Heart right ventricle (tissue), 16 donors: ENCODE measurements around the gene ENO2. TPM values are rescaled to one million over a fixed set of nuclear protein-coding genes. Genes with fewer than 3 reads are reported as not detected.

Experiments
- ATAC-seq, 8 donors: fragments of 200-7000 bp; cut with Tn5 transposase; one replicate each; pipeline ENCODE4 v1.9.1; 2020; ENCODE audit warnings: mild to moderate bottlenecking in 8 of 8, moderate library complexity in 8 of 8, moderate number of reproducible peaks in 1 of 8
- DNase-seq, 2 donors: peaks; one replicate each; pipeline ENCODE4 v3.0.0-alpha.2; 2020
- H3K27ac ChIP-seq, 10 donors: fragments of 200-600 bp; sonication (generic) in 2 of 10; one replicate each; pipeline versions ENCODE4 v1.5.0 to v1.8.0; 2020 to 2022; ENCODE audit warnings: mild to moderate bottlenecking in 3 of 10
- H3K27me3 ChIP-seq, 7 donors: fragments of 200-600 bp; one replicate each; pipeline ENCODE4 v1.8.0; 2021 to 2022; ENCODE audit warnings: mild to moderate bottlenecking in 2 of 7
- H3K36me3 ChIP-seq, 9 donors: fragments of 200-600 bp; sonication (generic) in 1 of 9; one replicate each; pipeline versions ENCODE4 v1.5.0 to v1.8.0; 2020 to 2022; ENCODE audit warnings: mild to moderate bottlenecking in 2 of 9
- H3K4me1 ChIP-seq, 9 donors: fragments of 200-600 bp; sonication (generic) in 1 of 9; one replicate each; pipeline versions ENCODE4 v1.5.0 to v1.8.0; 2020 to 2022; ENCODE audit warnings: mild to moderate bottlenecking in 4 of 9
- H3K4me3 ChIP-seq, 10 donors: fragments of 200-600 bp; sonication (generic) in 2 of 10; one replicate each; pipeline versions ENCODE4 v1.5.0 to v1.8.0; 2020 to 2022; ENCODE audit warnings: mild to moderate bottlenecking in 7 of 10, moderate library complexity in 2 of 10
- H3K9me3 ChIP-seq, 11 donors: fragments of 200-600 bp in 10 of 11; sonication (generic) in 2 of 11; one replicate each; pipeline versions ENCODE4 v1.5.0 to v1.8.0; 2013 to 2022; ENCODE audit warnings: mild to moderate bottlenecking in 2 of 11, control low read depth in 1 of 11, moderate library complexity in 1 of 11
- CTCF ChIP-seq, 9 donors: fragments of 200-600 bp; sonication (generic) in 2 of 9; IDR thresholded peaks; one replicate each; pipeline versions ENCODE4 v1.5.0 to v1.8.0; 2021 to 2022; ENCODE audit warnings: antibody characterized with exemption in 9 of 9, mild to moderate bottlenecking in 5 of 9, moderate library complexity in 1 of 9
- WGBS, 2 donors: extraction: QIAGEN DNeasy Blood & Tissue Kit; methylation state at CpG; one replicate each; pipeline ENCODE4 v1.1.7; 2013; ENCODE audit warnings: inconsistent platforms in 1 of 2; 5-methylcytosine and 5-hydroxymethylcytosine counted together
- intact Hi-C, 10 donors: fragments of 100-400 bp; cut with DNase I; formaldehyde crosslinking; loops; one replicate each; pipeline versions ENCODE4 v1.11.1 to v1.14.2; 2022
- polyA plus RNA-seq, 2 donors: library from polyadenylated mRNA; stranded (reverse); fragments of 200-250 nt; gene quantifications; one replicate each; pipeline ENCODE4 v1.2.3, GENCODE V29; 2013
- total RNA-seq, 10 donors: library from RNA; stranded (reverse); fragmentation: NEBNext Ultra II Directional in 3 of 10; extraction: Animal tissue kit (Norgen Biotek cat#: 25700) in 3 of 10; gene quantifications; one replicate each; pipeline versions ENCODE4 v1.2.1 to v1.2.4, GENCODE V29; 2021 to 2023
- donor health status: Arrhythmogenic right ventricular cardiomyopathy.
- donor health status: ischemic (EF 13 %, LVEDD 7.1; RV severe dilation, severe dysfunction).
- donor health status: healthy with polysubstance abuse.
- donor health status: DM: no; HTN: yes; CAD: no.
- donor health status: DM: no; HTN: no; CAD: no.
- donor health status: ischemic (EF 25% LVEDD 6.9; RV normal size, moderate dysfunction).
- donor health status: ischemic (EF 25% LVEDD 5.7; RV mildly dilated, moderate dysfunction).
- donor health status: healthy.
- donor health status: DM: yes; HTN: yes; CAD: no.
- donor health status: Ischemic cardiomyopathy.
- donor health status: ischemic (EF 35%, LVEDD 5.7; RV mildly dilated, moderate dysfunction).
- donor health status: nonischemic (EF 11% LVEDD 7.7; RV severe dilation, severe dysfunction).
- donor health status: DM: yes; HTN: yes; CAD: no.
- donor health status: PGD.
- donor health status: ischemic (EF 29% LVEDD 5.4; RV normal size, mild dysfunction).
- donor health status: nonischemic (EF 23%, LVEDD 6.1; RV moderate dilation, normal function).

Gene ENO2
- total and polyA plus RNA-seq, 12 donors: 6.3 to 68.4 (median 16.7) TPM

GRCh38 chr12:6961278-6961694 is 46.9 kb downstream of the ENO2 start:
- H3K9me3 ChIP-seq: no peaks in the 10 kb centered on the region
- H3K27me3 ChIP-seq: no peaks in the 10 kb centered on the region
- peak overlapping the region in 7 of 10 donors; percentile 21 to 37 (median 33) for H3K4me3 ChIP-seq
- DNase-seq: peak; percentile 50 to 66
- H3K36me3 ChIP-seq: peaks cover 0 to 59% (median 7%) of the 10 kb centered on the region in 9 donors
- peaks cover 16 to 77% (median 61%) of the 10 kb centered on the region in 9 donors for H3K4me1 ChIP-seq
- TF ChIP-seq CTCF (IDR thresholded peaks at IDR 0.05): no peak
- intact Hi-C loops: loop anchor here in 3 of 10 donors (2.0 to 10.0 kb wide), 5 partner anchors 16 to 131 kb away; partner anchors contain the start of genes LPCAT3 (in 2 of the 3), C12orf57 (in 1 of the 3) and C1R (in 1 of the 3)
- ATAC-seq: peak in 7 of 8 donors; percentile 3 to 27 (median 14)
- 54 to 55% methylated on average over 24 of the region's 24 CpGs for WGBS, 2 donors
- H3K27ac ChIP-seq: peak overlapping the region; percentile 25 to 98 (median 82)

GRCh38 chr12:6961695-6962284 is 47.4 kb downstream of the ENO2 start:
- Histone ChIP-seq H3K4me3 (peak overlapping the region in 7 of 10 donors; percentile 21 to 37 (median 33)), H3K9me3 (no peaks in the 10 kb centered on the region), H3K27ac (peak overlapping the region; percentile 25 to 98 (median 82)), H3K36me3 (peaks cover 0 to 59% (median 11%) of the 10 kb centered on the region in 9 donors), H3K27me3 (no peaks in the 10 kb centered on the region), H3K4me1 (peaks cover 16 to 72% (median 61%) of the 10 kb centered on the region in 9 donors)
- 9 to 11% methylated on average over 16 of the region's 16 CpGs for WGBS, 2 donors
- DNase-seq: peak; percentile 61 to 72
- TF ChIP-seq CTCF (IDR thresholded peaks at IDR 0.05): peak in 7 of 9 donors; percentile 42 to 72 (median 54)
- ATAC-seq: peak; percentile 24 to 64 (median 48)
- intact Hi-C loops: loop anchor here in 6 of 10 donors (2.0 to 10.0 kb wide), 6 partner anchors 17 to 131 kb away; partner anchors contain the start of genes C12orf57 (in 3 of the 6), LPCAT3 (in 2 of the 6) and C1R (in 1 of the 6)

GRCh38 chr12:6962285-6963015 is 48.1 kb downstream of the ENO2 start:
- no peaks in the 10 kb centered on the region for H3K27me3 ChIP-seq
- peak overlapping the region in 9 of 10 donors; percentile 73 to 98 (median 82) for H3K27ac ChIP-seq
- peaks cover 16 to 68% (median 61%) of the 10 kb centered on the region in 9 donors for H3K4me1 ChIP-seq
- peak overlapping the region in 5 of 10 donors; percentile 26 to 37 (median 33) for H3K4me3 ChIP-seq
- TF ChIP-seq CTCF (IDR thresholded peaks at IDR 0.05): peak in 1 of 9 donors; percentile 2
- peaks cover 0 to 59% (median 16%) of the 10 kb centered on the region in 9 donors for H3K36me3 ChIP-seq
- DNase-seq (no peak), ATAC-seq (peak in 1 of 8 donors; percentile 4)
- H3K9me3 ChIP-seq: no peaks in the 10 kb centered on the region
- intact Hi-C loops: loop anchor here in 5 of 10 donors (2.0 to 10.0 kb wide), 6 partner anchors 18 to 130 kb away; partner anchors contain the start of genes C12orf57 (in 2 of the 5), LPCAT3 (in 2 of the 5) and C1R (in 1 of the 5)
- WGBS, 2 donors: 70% methylated on average over 25 of the region's 25 CpGs
